ENCODE results near the gene KLHL29. TPM values are rescaled to one million over a fixed set of nuclear protein-coding genes. Genes with fewer than 3 reads are reported as not detected.

The KLHL29 gene
- total RNA-seq, 2 donors from 2014 or later: 2.0 to 2.9 TPM

DNA sequence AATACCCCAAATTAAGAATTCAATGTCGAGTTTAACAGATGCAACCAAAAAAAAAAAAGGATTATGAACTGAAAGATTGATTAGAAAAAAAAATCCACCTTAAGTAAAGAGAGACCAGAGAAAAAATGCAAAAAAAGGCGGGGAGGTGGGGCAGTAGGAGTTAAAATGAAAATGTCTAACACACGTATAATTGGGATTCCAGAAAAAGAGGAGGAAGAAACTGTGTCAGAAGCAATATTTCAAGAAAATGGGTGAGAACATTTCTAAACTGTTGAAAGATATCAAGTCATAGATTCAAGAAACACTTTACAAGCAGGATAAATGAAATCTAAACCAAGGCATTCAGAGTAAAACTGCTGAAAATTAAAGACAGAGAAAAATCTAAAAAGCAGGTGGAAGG lies 226.9 kb downstream of the KLHL29 start:
- Histone ChIP-seq H3K9me3 (no peaks in the 10 kb centered on the region), H3K36me3 (no peaks in the 10 kb centered on the region), H3K27ac (no peak overlapping the region), H3K4me1 (no peaks in the 10 kb centered on the region), H3K27me3 (no peaks in the 10 kb centered on the region), H3K4me3 (no peak overlapping the region), H3K9ac (ENCODE audit: low read depth in 2 of 2, low read length in 2 of 2) (no peak overlapping the region)
- DNase-seq: no peak
- TF ChIP-seq, protein P1, sequence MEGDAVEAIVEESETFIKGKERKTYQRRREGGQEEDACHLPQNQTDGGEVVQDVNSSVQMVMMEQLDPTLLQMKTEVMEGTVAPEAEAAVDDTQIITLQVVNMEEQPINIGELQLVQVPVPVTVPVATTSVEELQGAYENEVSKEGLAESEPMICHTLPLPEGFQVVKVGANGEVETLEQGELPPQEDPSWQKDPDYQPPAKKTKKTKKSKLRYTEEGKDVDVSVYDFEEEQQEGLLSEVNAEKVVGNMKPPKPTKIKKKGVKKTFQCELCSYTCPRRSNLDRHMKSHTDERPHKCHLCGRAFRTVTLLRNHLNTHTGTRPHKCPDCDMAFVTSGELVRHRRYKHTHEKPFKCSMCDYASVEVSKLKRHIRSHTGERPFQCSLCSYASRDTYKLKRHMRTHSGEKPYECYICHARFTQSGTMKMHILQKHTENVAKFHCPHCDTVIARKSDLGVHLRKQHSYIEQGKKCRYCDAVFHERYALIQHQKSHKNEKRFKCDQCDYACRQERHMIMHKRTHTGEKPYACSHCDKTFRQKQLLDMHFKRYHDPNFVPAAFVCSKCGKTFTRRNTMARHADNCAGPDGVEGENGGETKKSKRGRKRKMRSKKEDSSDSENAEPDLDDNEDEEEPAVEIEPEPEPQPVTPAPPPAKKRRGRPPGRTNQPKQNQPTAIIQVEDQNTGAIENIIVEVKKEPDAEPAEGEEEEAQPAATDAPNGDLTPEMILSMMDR (IDR thresholded peaks at IDR 0.05): no peak
- intact Hi-C loops (cut with DNase I): no loop called here

DNA sequence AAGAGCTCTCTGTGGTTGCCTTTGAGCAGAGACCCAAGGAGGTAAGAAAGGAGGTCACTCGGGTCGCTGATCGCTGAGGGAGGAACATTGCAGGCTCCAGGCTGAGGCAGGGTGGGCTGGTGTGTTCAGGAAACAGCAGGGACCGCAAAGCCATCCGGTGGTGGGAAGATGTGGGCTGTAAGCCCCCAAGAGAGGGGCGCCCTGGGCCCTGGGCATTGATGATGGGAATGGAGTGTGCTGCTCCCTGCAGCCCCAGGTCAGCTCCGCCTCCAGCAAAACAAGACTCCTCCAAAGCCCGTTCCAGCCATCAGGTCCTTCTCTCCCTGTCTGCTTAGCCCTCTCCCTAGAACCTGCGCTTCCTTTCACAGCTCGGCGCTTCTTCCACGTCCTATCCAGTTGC lies 229.7 kb downstream of the KLHL29 start:
- Histone ChIP-seq H3K27me3 (no peaks in the 10 kb centered on the region), H3K9me3 (no peaks in the 10 kb centered on the region), H3K27ac (no peak overlapping the region), H3K4me1 (no peaks in the 10 kb centered on the region), H3K36me3 (no peaks in the 10 kb centered on the region), H3K9ac (ENCODE audit: low read depth in 2 of 2, low read length in 2 of 2) (no peak overlapping the region), H3K4me3 (no peak overlapping the region)
- intact Hi-C loops (cut with DNase I): no loop called here
- TF ChIP-seq, protein P1 (IDR thresholded peaks at IDR 0.05): no peak
- DNase-seq: no peak

GRCh38 chr2:23615216-23616020 lies 230.4 kb downstream of the KLHL29 start:
- no peak overlapping the region for H3K27ac ChIP-seq
- DNase-seq: no peak
- intact Hi-C loops (cut with DNase I): no loop called here

GRCh38 chr2:23616630-23617029 lies 231.7 kb downstream of the KLHL29 start:
- intact Hi-C loops (cut with DNase I): no loop called here
- H3K27ac ChIP-seq: no peak overlapping the region
- DNase-seq: no peak

More at GRCh38 chr2:23615216-23616020, 230.4 kb downstream of the KLHL29 start:
- Histone ChIP-seq H3K36me3 (no peaks in the 10 kb centered on the region), H3K9ac (ENCODE audit: low read depth in 2 of 2, low read length in 2 of 2) (no peak overlapping the region), H3K4me3 (no peak overlapping the region), H3K4me1 (no peaks in the 10 kb centered on the region), H3K27me3 (no peaks in the 10 kb centered on the region), H3K9me3 (no peaks in the 10 kb centered on the region)
- TF ChIP-seq, protein P1 (IDR thresholded peaks at IDR 0.05): no peak

GRCh38 chr2:23617167-23617810 lies 232.3 kb downstream of the KLHL29 start:
- intact Hi-C loops (cut with DNase I): no loop called here
- H3K4me1 ChIP-seq: no peaks in the 10 kb centered on the region
- no peaks in the 10 kb centered on the region for H3K9me3 ChIP-seq
- TF ChIP-seq, protein P1 (IDR thresholded peaks at IDR 0.05): no peak
- no peak for DNase-seq
- H3K27ac ChIP-seq: peak overlapping the region; percentile 24
- H3K9ac ChIP-seq (ENCODE audit: low read depth in 2 of 2, low read length in 2 of 2): no peak overlapping the region
- no peaks in the 10 kb centered on the region for H3K27me3 ChIP-seq
- no peaks in the 10 kb centered on the region for H3K36me3 ChIP-seq
- H3K4me3 ChIP-seq: no peak overlapping the region

More at GRCh38 chr2:23616630-23617029, 231.7 kb downstream of the KLHL29 start:
- TF ChIP-seq, protein P1 (IDR thresholded peaks at IDR 0.05): no peak
- Histone ChIP-seq H3K9ac (ENCODE audit: low read depth in 2 of 2, low read length in 2 of 2) (no peak overlapping the region), H3K4me3 (no peak overlapping the region), H3K27me3 (no peaks in the 10 kb centered on the region), H3K36me3 (no peaks in the 10 kb centered on the region), H3K4me1 (no peaks in the 10 kb centered on the region), H3K9me3 (no peaks in the 10 kb centered on the region)

Measured in colonic mucosa (tissue), 4 donors.